Type B pancreatic cell (in vitro differentiated cells): ENCODE results near the gene SPATA25. TPM values are rescaled to one million over a fixed set of nuclear protein-coding genes. Genes with fewer than 3 reads are reported as not detected.

ENCODE experiments used
- DNase-seq: peaks from one replicate; pipeline ENCODE4 v3.0.0; 2021; ENCODE audit warnings: mixed read lengths; ENCODE audit not compliant: unreplicated experiment; ENCODE audit errors: extremely low spot score
- H3K27ac Mint-ChIP-seq: 2 replicates; pipeline ENCODE4 v1.8.0; 2021; ENCODE audit warnings: mild to moderate bottlenecking, mixed read lengths
- H3K27me3 Mint-ChIP-seq: 2 replicates; pipeline ENCODE4 v1.8.0; 2021; ENCODE audit warnings: mixed read lengths
- H3K36me3 Mint-ChIP-seq: 2 replicates; pipeline ENCODE4 v1.8.0; 2021; ENCODE audit warnings: mixed read lengths
- H3K4me1 Mint-ChIP-seq: one replicate; pipeline ENCODE4 v1.8.0; 2021; ENCODE audit warnings: mixed read lengths; ENCODE audit not compliant: unreplicated experiment
- H3K4me3 Mint-ChIP-seq: 2 replicates; pipeline ENCODE4 v1.8.0; 2021; ENCODE audit warnings: mild to moderate bottlenecking, mixed read lengths
- H3K9me3 Mint-ChIP-seq: 2 replicates; pipeline ENCODE4 v1.8.0; 2021; ENCODE audit warnings: mixed read lengths
- total RNA-seq: library from RNA; stranded (reverse); gene quantifications from 2 replicates; pipeline ENCODE4 v1.2.1, GENCODE V29; 2021; ENCODE audit warnings: low replicate concordance
- TF ChIP-seq, protein P1 (sequence below): fragments of 200-600 bp; sonication (generic); conservative IDR thresholded peaks from 2 replicates; pipeline ENCODE4 v1.5.0; 2021; ENCODE audit warnings: antibody characterized with exemption, mild to moderate bottlenecking

Gene SPATA25
- total RNA-seq, 1 donor from 2014 or later = 4.2 TPM

DNA sequence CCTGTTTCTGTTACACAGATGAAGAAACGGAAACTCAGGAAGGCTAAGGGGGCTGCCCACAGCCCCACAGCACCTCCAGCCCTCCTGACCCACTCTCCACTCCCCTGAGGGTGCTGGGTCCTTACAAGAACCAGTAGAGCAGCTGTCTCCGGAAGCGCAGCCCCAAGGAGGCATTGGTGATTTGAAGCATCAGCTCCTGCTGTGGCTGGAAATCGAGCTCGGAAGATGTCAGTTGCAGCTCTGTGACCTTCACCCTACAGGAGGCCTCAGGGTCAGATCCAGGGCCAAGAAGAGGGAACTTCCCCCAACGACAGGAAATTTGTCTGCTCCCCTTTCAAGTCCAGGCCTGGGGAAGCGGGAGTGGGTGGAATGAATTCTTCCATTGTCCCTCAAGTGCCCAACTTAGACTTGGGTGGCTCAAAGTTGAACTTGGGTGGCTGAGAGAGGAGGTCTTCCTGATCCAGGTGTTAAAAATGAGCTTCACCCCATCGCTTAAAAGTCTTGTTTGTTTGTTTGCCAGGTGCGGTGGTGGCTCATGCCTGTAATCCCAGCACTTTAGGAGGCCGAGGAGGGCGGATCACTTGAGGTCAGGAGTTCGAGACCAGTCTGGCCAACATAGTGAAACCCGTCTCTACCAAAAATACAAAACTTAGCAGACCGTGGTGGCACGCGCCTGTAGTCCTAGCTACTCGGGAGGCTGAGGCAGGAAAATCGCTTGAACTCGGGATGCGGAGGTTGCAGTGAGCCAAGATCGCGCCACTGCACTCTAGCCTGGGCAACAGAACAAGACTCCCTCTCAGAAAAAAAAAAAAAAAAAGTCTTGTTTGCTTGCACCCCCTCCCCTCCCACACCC lies 22.6 kb upstream of the SPATA25 start:
- Mint-ChIP-seq H3K27ac (peak overlapping the region; percentile 86), H3K9me3 (no peaks in the 10 kb centered on the region), H3K36me3 (peaks cover 10% of the 10 kb centered on the region)

DNA sequence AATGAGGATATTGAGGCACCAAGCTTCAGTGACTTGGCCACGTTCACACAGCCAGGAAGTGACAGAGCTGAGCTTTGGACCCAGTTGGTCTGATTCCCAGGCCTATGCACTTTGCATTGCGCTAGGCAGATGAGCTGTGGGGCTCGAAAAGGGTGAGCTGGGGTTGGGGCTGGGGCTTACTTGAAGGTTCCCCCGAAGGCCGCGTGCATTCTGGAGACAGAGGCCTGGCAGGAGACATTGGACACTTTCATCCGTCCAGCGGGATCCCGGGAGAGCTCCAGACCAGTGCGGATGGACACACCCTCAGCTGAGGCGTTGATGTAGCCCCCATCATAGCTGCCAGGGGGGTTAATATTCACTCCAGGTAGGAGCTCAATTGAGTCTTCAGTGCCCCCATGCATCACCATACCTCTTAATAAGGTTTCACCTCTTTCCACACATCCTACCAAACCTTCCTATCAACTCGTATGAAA lies 21.9 kb upstream of the SPATA25 start:
- Mint-ChIP-seq H3K27ac (no peak overlapping the region), H3K36me3 (peaks cover 10% of the 10 kb centered on the region), H3K9me3 (no peaks in the 10 kb centered on the region), H3K4me1 (peaks cover 11% of the 10 kb centered on the region), H3K4me3 (no peak overlapping the region), H3K27me3 (no peaks in the 10 kb centered on the region)
- TF ChIP-seq, protein P1, sequence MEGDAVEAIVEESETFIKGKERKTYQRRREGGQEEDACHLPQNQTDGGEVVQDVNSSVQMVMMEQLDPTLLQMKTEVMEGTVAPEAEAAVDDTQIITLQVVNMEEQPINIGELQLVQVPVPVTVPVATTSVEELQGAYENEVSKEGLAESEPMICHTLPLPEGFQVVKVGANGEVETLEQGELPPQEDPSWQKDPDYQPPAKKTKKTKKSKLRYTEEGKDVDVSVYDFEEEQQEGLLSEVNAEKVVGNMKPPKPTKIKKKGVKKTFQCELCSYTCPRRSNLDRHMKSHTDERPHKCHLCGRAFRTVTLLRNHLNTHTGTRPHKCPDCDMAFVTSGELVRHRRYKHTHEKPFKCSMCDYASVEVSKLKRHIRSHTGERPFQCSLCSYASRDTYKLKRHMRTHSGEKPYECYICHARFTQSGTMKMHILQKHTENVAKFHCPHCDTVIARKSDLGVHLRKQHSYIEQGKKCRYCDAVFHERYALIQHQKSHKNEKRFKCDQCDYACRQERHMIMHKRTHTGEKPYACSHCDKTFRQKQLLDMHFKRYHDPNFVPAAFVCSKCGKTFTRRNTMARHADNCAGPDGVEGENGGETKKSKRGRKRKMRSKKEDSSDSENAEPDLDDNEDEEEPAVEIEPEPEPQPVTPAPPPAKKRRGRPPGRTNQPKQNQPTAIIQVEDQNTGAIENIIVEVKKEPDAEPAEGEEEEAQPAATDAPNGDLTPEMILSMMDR = no peak
- no peak for DNase-seq

More for the DNA sequence above, 22.6 kb upstream of the SPATA25 start:
- Mint-ChIP-seq H3K4me3 (peak overlapping the region; percentile 93), H3K4me1 (peaks cover 14% of the 10 kb centered on the region), H3K27me3 (no peaks in the 10 kb centered on the region)
- TF ChIP-seq, protein P1 = no peak
- DNase-seq = no peak

DNA sequence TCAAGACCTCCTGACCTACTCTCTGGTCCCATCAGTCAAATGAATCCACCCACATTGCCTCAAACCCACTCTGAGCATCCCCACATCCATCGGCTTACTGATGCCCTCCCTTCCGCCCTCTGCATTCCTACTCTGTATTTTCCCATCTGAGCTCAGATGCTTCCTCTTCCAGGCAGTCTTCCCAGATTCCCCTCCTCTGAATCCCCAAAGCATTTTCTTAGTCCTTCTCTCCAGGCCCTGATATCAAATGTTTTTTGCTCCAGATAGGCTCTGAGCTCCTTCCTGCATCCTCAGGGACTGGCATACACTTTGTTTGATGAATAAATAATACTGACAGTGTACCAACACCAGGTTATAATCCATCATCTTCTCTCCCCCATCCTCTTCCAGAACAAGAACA lies 20.7 kb upstream of the SPATA25 start:
- H3K4me1 Mint-ChIP-seq = peaks cover 7% of the 10 kb centered on the region
- no peak overlapping the region for H3K4me3 Mint-ChIP-seq
- H3K27me3 Mint-ChIP-seq = no peaks in the 10 kb centered on the region
- TF ChIP-seq, protein P1 = no peak
- H3K36me3 Mint-ChIP-seq = peaks cover 10% of the 10 kb centered on the region
- no peak for DNase-seq
- no peaks in the 10 kb centered on the region for H3K9me3 Mint-ChIP-seq
- no peak overlapping the region for H3K27ac Mint-ChIP-seq

DNA sequence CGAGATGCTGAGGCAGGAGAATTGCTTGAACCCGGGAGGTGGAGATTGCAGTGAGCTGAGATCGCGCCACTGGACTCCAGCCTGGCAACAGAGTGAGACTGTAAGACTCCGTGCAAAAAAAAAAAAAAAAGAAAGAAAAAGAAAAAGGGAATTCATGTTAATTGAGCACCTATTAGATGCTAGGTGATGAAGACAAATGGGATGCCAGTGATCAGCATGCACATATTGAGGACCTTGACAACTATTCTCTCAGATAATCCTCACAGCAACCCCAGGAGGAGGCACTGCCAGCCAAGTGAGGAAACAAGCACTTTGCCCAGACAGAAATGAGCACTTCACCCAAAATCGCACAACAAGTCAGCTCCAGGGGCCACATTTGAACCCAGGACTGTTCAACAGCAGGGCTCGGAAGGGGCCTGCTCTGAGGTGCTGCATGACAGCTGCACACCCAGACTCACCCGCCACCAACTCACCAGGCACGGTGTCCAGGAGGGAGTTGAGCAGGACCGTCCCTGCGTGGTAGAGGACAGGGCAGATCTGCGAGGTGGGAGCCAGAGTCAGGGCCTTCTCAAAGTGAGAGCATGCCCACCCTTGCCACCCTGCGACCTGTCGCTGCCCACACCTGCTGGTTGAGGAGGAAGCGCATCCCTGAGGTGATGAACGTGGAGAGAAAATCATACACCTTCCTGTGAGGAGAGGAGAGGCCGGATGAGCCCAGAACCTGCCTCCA lies 20.0 kb upstream of the SPATA25 start:
- Mint-ChIP-seq H3K4me3 (no peak overlapping the region), H3K27me3 (no peaks in the 10 kb centered on the region), H3K27ac (no peak overlapping the region), H3K4me1 (peaks cover 7% of the 10 kb centered on the region), H3K9me3 (no peaks in the 10 kb centered on the region), H3K36me3 (peaks cover 10% of the 10 kb centered on the region)
- no peak for DNase-seq
- TF ChIP-seq, protein P1 = no peak

DNA sequence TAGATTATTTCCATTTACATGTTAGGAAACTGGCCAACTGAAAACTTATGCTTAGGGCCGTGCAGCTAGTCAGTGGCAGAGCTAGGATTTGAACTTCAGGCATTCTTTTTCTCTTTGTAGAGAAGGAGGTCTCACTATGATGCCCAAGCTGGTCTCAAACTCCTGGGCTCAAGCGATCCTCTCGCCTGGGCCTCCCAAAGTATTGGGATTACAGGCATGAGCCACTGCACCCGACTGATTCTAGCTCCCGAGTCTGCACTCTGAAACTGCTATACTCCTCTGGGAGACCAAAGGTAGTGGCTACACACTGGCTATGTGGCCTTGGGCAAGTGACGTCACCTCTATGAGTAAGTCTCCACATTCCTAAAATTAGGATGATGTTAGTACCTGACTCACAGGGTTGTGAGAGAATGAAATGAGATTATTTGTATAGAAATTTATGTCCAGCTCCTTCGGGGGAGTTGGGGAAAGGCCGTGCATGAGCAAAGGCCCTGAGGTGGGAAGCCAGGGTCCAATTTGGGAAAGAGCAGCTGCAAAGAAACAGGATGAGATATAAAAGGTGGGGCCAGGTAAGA lies 18.2 kb upstream of the SPATA25 start:
- no peaks in the 10 kb centered on the region for H3K9me3 Mint-ChIP-seq
- H3K27me3 Mint-ChIP-seq = no peaks in the 10 kb centered on the region
- H3K4me1 Mint-ChIP-seq = peaks cover 2% of the 10 kb centered on the region
- no peak overlapping the region for H3K4me3 Mint-ChIP-seq
- peak overlapping the region; percentile 4 for H3K27ac Mint-ChIP-seq
- peaks cover 7% of the 10 kb centered on the region for H3K36me3 Mint-ChIP-seq
- TF ChIP-seq, protein P1 = no peak
- no peak for DNase-seq
